HG03108 (cell line): ENCODE results near the gene RAP1GAP.
"Not testable (repeated sequence)": the region's sequence is repeated elsewhere in the genome, so short reads cannot be mapped to it uniquely, and the experiment has no call there.

Source experiments
- ATAC-seq: cut with Tn5 transposase; IDR thresholded peaks from one replicate; pipeline ENCODE4 v1.9.1; 2021; ENCODE audit warnings: moderate library complexity; ENCODE audit not compliant: unreplicated experiment

The RAP1GAP gene

GRCh38 chr1:21574466-21575151, 94.5 kb downstream of the RAP1GAP start:
- no peak for ATAC-seq

GRCh38 chr1:21573971-21574465, 95.1 kb downstream of the RAP1GAP start:
- ATAC-seq = no peak

- no peak for ATAC-seq
These were observed 95.7 kb downstream of the RAP1GAP start for GRCh38 chr1:21573475-21573874.

GRCh38 chr1:21572735-21573277, 96.4 kb downstream of the RAP1GAP start:
- ATAC-seq = no peak

- ATAC-seq = no peak
These were observed 96.9 kb downstream of the RAP1GAP start for GRCh38 chr1:21572221-21572620.

GRCh38 chr1:21570885-21571284, 98.3 kb downstream of the RAP1GAP start:
- no peak for ATAC-seq

GRCh38 chr1:21570528-21570875, 98.7 kb downstream of the RAP1GAP start:
- no peak for ATAC-seq

GRCh38 chr1:21569820-21570527, 99.2 kb downstream of the RAP1GAP start:
- ATAC-seq = no peak

- ATAC-seq = no peak
These were observed 100.3 kb downstream of the RAP1GAP start for GRCh38 chr1:21568809-21569385.

- ATAC-seq = no peak
These were observed 101.0 kb downstream of the RAP1GAP start for GRCh38 chr1:21568006-21568746.

GRCh38 chr1:21567241-21568005, 101.7 kb downstream of the RAP1GAP start:
- no peak for ATAC-seq

GRCh38 chr1:21566361-21566760, 102.8 kb downstream of the RAP1GAP start:
- ATAC-seq = not testable (repeated sequence)

- ATAC-seq = no peak
These were observed 103.9 kb downstream of the RAP1GAP start for GRCh38 chr1:21565285-21565684.

- ATAC-seq = no peak
These were observed 104.5 kb downstream of the RAP1GAP start for GRCh38 chr1:21564521-21565095.

GRCh38 chr1:21563971-21564370, 105.2 kb downstream of the RAP1GAP start:
- no peak for ATAC-seq

- no peak for ATAC-seq
These were observed 106.3 kb downstream of the RAP1GAP start for GRCh38 chr1:21562896-21563295.

GRCh38 chr1:21560916-21561638, 108.1 kb downstream of the RAP1GAP start:
- no peak for ATAC-seq

GRCh38 chr1:21559788-21560567, 109.2 kb downstream of the RAP1GAP start:
- ATAC-seq = no peak
